Transverse colon (tissue), 4 donors: ENCODE data around the gene C15orf39. TPM values are rescaled to one million over a fixed set of nuclear protein-coding genes. Genes with fewer than 3 reads are reported as not detected.

Source experiments
- DNase-seq: peaks from one replicate; pipeline ENCODE4 v3.0.0-alpha.2; 2019
- H3K27ac ChIP-seq, 4 donors: fragments of 200-600 bp; sonication (generic); 2 replicates each; pipeline ENCODE4 v1.5.1; 2016 to 2018; ENCODE audit warnings: inconsistent platforms in 4 of 4
- H3K27me3 ChIP-seq: fragments of 200-600 bp; sonication (generic); 2 replicates; pipeline ENCODE4 v1.5.1; 2017; ENCODE audit warnings: inconsistent platforms
- H3K36me3 ChIP-seq, 4 donors: fragments of 200-600 bp; sonication (generic); 2 replicates each; pipeline ENCODE4 v1.5.1; 2017 to 2019; ENCODE audit warnings: inconsistent platforms in 4 of 4
- H3K4me1 ChIP-seq, 4 donors: fragments of 200-600 bp; sonication (generic); 2 replicates each; pipeline ENCODE4 v1.5.1; 2017 to 2020; ENCODE audit warnings: inconsistent platforms in 4 of 4
- H3K4me3 ChIP-seq, 4 donors: fragments of 200-600 bp; sonication (generic); 1 replicate in 1 of 4; 2 replicates in 3 of 4; pipeline versions ENCODE4 v1.5.1 to v1.6.1; 2017 to 2019; ENCODE audit warnings: inconsistent platforms in 4 of 4
- H3K9me3 ChIP-seq, 2 donors: fragments of 200-600 bp; sonication (generic); 2 replicates each; pipeline ENCODE4 v1.5.1; 2017 to 2019; ENCODE audit warnings: inconsistent platforms in 2 of 2
- CTCF ChIP-seq, 5 experiments: fragments of 200-600 bp in 3 of 5; fragments of 450-650 bp in 2 of 5; sonication (generic) in 3 of 5; IDR thresholded peaks; 1 replicate in 2 of 5; 2 replicates in 3 of 5; pipeline ENCODE4 v1.5.1; 2016 to 2017; ENCODE audit warnings: antibody characterized with exemption in 5 of 5, inconsistent platforms in 3 of 5, mild to moderate bottlenecking in 2 of 5, moderate library complexity in 1 of 5
- EP300 ChIP-seq: sonication (generic); formaldehyde crosslinking; IDR thresholded peaks from one replicate; pipeline ENCODE4 v1.6.1; 2017; ENCODE audit warnings: antibody characterized with exemption, low read depth
- POLR2A ChIP-seq: fragments of 450-650 bp; IDR thresholded peaks from one replicate; pipeline ENCODE4 v1.6.1; 2016; ENCODE audit warnings: antibody characterized with exemption, mild to moderate bottlenecking, moderate library complexity
- POLR2AphosphoS5 ChIP-seq, 3 donors: sonication (generic); formaldehyde crosslinking; IDR thresholded peaks; one replicate each; pipeline ENCODE4 v1.6.1; 2016; ENCODE audit warnings: antibody characterized with exemption in 3 of 3
- WGBS, 2 donors: methylation state at CpG; one replicate each; pipeline ENCODE4 v1.1.5; 2018; ENCODE audit warnings: low coverage in 1 of 2; 5-methylcytosine and 5-hydroxymethylcytosine counted together
- in situ Hi-C, 4 donors: fragments of 200-750 bp; cut with MboI; loops; one replicate each; pipeline versions ENCODE4 v1.15.0 to v1.15.1; 2017; ENCODE audit warnings: low sequenced_read_pairs in 3 of 4, low pct_ligation_motif_present in 1 of 4, low pct_unique_long_range_greater_than_20kb in 1 of 4
- intact Hi-C: fragments of 100-400 bp; cut with DNase I; formaldehyde crosslinking; loops from one replicate; pipeline ENCODE4 v1.15.1; 2023; ENCODE audit warnings: low total_unique reads
- total RNA-seq, 4 donors: library from RNA; depleted of rRNA; stranded (reverse); fragments of >200 nt; gene quantifications; one replicate each; pipeline ENCODE4 v1.1.0, GENCODE V29; 2016

C15orf39 gene
- total RNA-seq, 4 donors from 2014 or later: 20.9 to 27.9 (median 26.7) TPM

- Histone ChIP-seq H3K27ac (no peak overlapping the region), H3K27me3 (no peaks in the 10 kb centered on the region), H3K36me3 (peaks cover 0 to 39% (median 15%) of the 10 kb centered on the region in 4 donors), H3K4me1 (peaks cover 3 to 11% (median 6%) of the 10 kb centered on the region in 4 donors), H3K4me3 (no peak overlapping the region), H3K9me3 (no peaks in the 10 kb centered on the region)
- WGBS, 2 donors: 76% methylated on average over 6 to 8 of the region's 8 CpGs
- in situ Hi-C loops: loop anchor here in 3 of 4 donors (5.0 to 10.0 kb wide), 3 partner anchors 174 to 184 kb away; partner anchors contain the start of gene PPCDC (in 1 of the 3)
- TF ChIP-seq POLR2AphosphoS5 (IDR thresholded peaks at IDR 0.05) (no peak), CTCF (IDR thresholded peaks at IDR 0.05) (no peak), POLR2A (no peak), EP300 (no peak)
- DNase-seq: no peak
- intact Hi-C loops: no loop called here
These were observed 7.6 kb downstream of the C15orf39 start for GRCh38 chr15:75209289-75209676.

GRCh38 chr15:75210811-75211230 is 9.1 kb downstream of the C15orf39 start:
- Histone ChIP-seq H3K36me3 (peaks cover 0 to 39% (median 15%) of the 10 kb centered on the region in 4 donors), H3K9me3 (no peaks in the 10 kb centered on the region), H3K4me1 (no peaks in the 10 kb centered on the region), H3K27me3 (no peaks in the 10 kb centered on the region), H3K4me3 (no peak overlapping the region), H3K27ac (no peak overlapping the region)
- 100% methylated on average over 6 of the region's 7 CpGs; no CpG with 5 or more reads in 1 of the 2 donors for WGBS, 2 donors
- in situ Hi-C loops: no loop called here
- DNase-seq: no peak
- intact Hi-C loops: no loop called here
- TF ChIP-seq POLR2A (no peak), EP300 (no peak), POLR2AphosphoS5 (IDR thresholded peaks at IDR 0.05) (no peak), CTCF (IDR thresholded peaks at IDR 0.05) (no peak)

GRCh38 chr15:75211436-75212199 is 9.9 kb downstream of the C15orf39 start:
- WGBS, 2 donors: 72% methylated on average over 9 of the region's 9 CpGs; no CpG with 5 or more reads in 1 of the 2 donors
- Histone ChIP-seq H3K4me1 (no peaks in the 10 kb centered on the region), H3K27me3 (no peaks in the 10 kb centered on the region), H3K9me3 (no peaks in the 10 kb centered on the region), H3K36me3 (peaks cover 0 to 39% (median 15%) of the 10 kb centered on the region in 4 donors), H3K4me3 (no peak overlapping the region), H3K27ac (no peak overlapping the region)
- in situ Hi-C loops: no loop called here
- DNase-seq: no peak
- no peak for TF ChIP-seq POLR2A
- no peak for TF ChIP-seq CTCF (IDR thresholded peaks at IDR 0.05)
- TF ChIP-seq EP300: no peak
- TF ChIP-seq POLR2AphosphoS5 (IDR thresholded peaks at IDR 0.05): no peak
- intact Hi-C loops: no loop called here

- Histone ChIP-seq H3K27me3 (no peaks in the 10 kb centered on the region), H3K36me3 (peaks cover 0 to 39% (median 15%) of the 10 kb centered on the region in 4 donors), H3K27ac (no peak overlapping the region), H3K9me3 (no peaks in the 10 kb centered on the region), H3K4me3 (no peak overlapping the region), H3K4me1 (no peaks in the 10 kb centered on the region)
- intact Hi-C loops (no loop called here), in situ Hi-C loops (no loop called here)
- TF ChIP-seq POLR2A (no peak), POLR2AphosphoS5 (IDR thresholded peaks at IDR 0.05) (no peak), CTCF (IDR thresholded peaks at IDR 0.05) (no peak), EP300 (no peak)
- WGBS, 2 donors: 70% methylated on average over 7 of the region's 7 CpGs; no CpG with 5 or more reads in 1 of the 2 donors
- DNase-seq: no peak
These were observed 10.6 kb downstream of the C15orf39 start for GRCh38 chr15:75212200-75212858.
